Transverse colon (tissue), 4 donors: Measurements from ENCODE around the gene MICAL2.

ENCODE experiments used
- CTCF ChIP-seq, 5 experiments: fragments of 200-600 bp in 3 of 5; fragments of 450-650 bp in 2 of 5; sonication (generic) in 3 of 5; IDR thresholded peaks; 1 replicate in 2 of 5; 2 replicates in 3 of 5; pipeline ENCODE4 v1.5.1; 2016 to 2017; ENCODE audit warnings: antibody characterized with exemption in 5 of 5, inconsistent platforms in 3 of 5, mild to moderate bottlenecking in 2 of 5, moderate library complexity in 1 of 5
- EP300 ChIP-seq: sonication (generic); formaldehyde crosslinking; IDR thresholded peaks from one replicate; pipeline ENCODE4 v1.6.1; 2017; ENCODE audit warnings: antibody characterized with exemption, low read depth
- POLR2A ChIP-seq: fragments of 450-650 bp; IDR thresholded peaks from one replicate; pipeline ENCODE4 v1.6.1; 2016; ENCODE audit warnings: antibody characterized with exemption, mild to moderate bottlenecking, moderate library complexity
- POLR2AphosphoS5 ChIP-seq, 3 donors: sonication (generic); formaldehyde crosslinking; IDR thresholded peaks; one replicate each; pipeline ENCODE4 v1.6.1; 2016; ENCODE audit warnings: antibody characterized with exemption in 3 of 3

- TF ChIP-seq EP300 = no peak
- no peak for TF ChIP-seq POLR2A
- no peak for TF ChIP-seq CTCF (IDR thresholded peaks at IDR 0.05)
- TF ChIP-seq POLR2AphosphoS5 (IDR thresholded peaks at IDR 0.05) = no peak
These were observed 9.1 kb upstream of the MICAL2 start for GRCh38 chr11:12101318-12101717.
